GM12891 (cell line): ENCODE measurements around the gene EIF2B5.

Experiments used
- PAX5 ChIP-seq: IDR thresholded peaks from 2 replicates; pipeline ENCODE4 v1.6.1; 2011; ENCODE audit warnings: low read length, moderate library complexity, mild to moderate bottlenecking; ENCODE audit not compliant: insufficient read depth, severe bottlenecking
- POLR2A ChIP-seq: IDR thresholded peaks from 2 replicates; pipeline ENCODE4 v1.6.1; 2011; ENCODE audit warnings: low read depth, low read length, control low read depth
- POLR2AphosphoS5 ChIP-seq: IDR thresholded peaks from 2 replicates; pipeline ENCODE4 v1.6.1; 2011; ENCODE audit warnings: low read depth, low read length, control low read depth
- TAF1 ChIP-seq: IDR thresholded peaks from 2 replicates; pipeline ENCODE4 v1.6.1; 2011; ENCODE audit warnings: low read depth, low read length, control low read depth

DNA sequence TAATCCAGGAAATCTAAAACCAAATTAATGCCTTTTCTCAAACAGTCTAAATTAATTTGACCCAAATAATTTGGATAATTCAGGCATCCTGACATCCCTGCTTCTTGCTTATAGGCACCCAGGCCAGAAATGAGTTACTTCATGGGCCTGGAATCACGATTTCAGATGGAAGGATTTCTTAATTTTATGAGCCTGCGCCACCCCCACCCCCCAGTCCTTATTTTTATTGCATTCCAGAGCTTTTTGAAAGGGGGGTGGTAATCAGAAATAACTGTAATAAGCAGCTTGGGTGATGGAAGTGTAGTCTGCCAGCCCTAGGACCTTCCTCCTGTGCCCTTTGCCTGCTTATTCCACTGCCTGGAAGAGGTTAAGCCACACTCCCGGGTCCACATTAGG is 40.8 kb downstream of the EIF2B5 start:
- TF ChIP-seq POLR2A, result no peak
- no peak for TF ChIP-seq PAX5
- no peak for TF ChIP-seq POLR2AphosphoS5
- no peak for TF ChIP-seq TAF1
